Ureter (tissue), 1 donor: ENCODE results near the gene COPG2. TPM values are rescaled to one million over a fixed set of nuclear protein-coding genes. Genes with fewer than 3 reads are reported as not detected.

Experiments used
- DNase-seq: peaks from one replicate; pipeline ENCODE4 v3.0.0-alpha.2; 2020; ENCODE audit warnings: low spot score
- total RNA-seq: library from RNA; stranded (reverse); gene quantifications from one replicate; pipeline ENCODE4 v1.2.4, GENCODE V29; 2023
- donor health status: DM: yes; HTN: yes; CAD: no.

The COPG2 gene
- total RNA-seq, 1 donor from 2014 or later, result 46.1 TPM

DNA sequence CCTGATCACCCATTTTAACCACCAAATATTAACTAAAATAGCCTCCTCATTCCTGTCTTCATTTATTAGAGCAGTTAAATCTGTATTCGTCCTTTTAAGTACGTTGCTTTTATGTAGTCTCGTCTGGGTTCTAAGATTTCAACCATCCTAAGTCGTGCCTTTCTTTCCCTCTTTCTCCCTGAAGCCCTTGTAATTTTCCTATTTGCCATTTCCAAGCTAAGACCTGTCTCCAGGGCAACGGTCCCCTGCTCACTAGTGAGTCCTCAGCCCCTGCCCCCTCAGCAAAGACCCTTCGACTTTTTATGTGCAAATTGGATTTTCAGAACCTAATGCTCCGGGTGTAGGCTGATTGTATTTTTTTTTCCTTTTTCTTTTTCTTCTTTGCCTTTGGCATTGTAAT is 192.8 kb downstream of the COPG2 start:
- no peak for DNase-seq

DNA sequence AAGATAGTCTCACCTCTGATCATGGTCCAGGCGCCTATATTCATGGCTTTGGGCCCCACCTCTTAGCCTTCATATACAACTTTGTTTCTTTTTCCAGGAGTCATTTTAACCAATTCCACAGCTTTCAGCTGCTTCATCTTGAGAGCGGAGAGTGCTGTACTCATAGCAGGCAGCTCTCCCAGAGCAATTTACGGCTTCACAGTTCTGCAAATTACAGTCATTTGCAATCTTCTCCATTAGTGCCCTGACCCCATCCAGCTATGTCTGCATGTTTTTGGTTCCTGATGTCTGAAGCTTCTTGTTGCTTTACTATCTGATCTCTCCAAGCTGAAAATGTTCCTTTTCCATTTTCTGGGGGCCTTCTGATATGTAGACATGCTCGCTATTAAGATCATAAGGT is 194.7 kb downstream of the COPG2 start:
- no peak for DNase-seq

DNA sequence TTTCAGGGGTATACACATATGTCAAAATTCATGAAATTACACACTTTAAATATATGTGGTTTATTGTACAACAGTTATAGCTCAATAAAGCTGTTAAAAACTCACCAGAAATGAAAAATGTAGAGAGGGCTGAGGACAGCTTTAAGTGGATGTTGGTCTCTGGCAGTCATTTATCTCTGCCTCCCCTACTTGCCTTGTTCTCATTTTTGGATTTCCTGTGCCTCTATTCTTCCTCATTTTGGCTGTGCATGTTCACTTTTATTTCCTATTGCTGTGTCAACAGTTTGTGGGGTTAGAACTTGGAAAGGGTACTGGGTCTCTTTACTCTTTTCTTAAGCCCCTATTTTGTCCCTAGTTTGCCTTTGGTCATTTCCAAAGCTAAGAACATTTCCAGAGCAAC is 195.3 kb downstream of the COPG2 start:
- no peak for DNase-seq

DNA sequence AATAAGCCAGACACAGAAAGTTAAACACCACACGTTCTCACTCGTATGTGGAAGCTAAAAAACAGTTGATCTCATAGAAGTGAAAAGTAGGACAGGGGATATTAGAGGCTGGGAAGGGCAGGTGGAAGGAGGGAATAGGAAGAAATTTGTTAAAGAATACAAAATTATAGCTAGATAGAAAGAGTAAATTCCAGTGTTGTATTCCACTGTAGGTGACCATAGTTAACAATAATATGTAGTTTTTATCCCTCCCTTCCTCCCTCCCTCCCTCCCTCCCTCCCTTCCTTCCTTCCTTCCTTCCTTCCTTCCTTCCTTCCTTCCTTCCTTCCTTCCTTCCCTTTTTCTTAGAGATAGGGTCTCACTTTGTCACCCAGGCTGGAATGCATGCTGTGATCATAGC is 196.6 kb downstream of the COPG2 start:
- no peak for DNase-seq

DNA sequence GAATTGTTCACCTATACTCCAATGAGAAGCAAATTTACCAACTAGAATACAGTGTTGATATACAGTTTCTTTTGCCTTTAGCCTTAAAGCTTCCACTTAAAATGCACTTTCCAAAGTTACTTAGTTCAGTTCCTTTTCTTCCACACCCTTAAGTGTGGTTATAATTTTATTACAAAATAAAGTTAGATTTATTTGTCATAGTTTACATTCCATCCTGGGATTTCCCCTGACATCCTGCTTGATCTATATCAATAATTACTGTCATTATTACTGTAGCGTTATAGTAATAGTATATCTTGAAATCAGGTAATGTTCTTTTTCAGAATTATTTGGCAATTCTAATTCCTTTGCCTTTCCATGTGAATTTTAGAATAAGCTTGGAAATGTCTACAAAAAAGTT is 199.9 kb downstream of the COPG2 start:
- DNase-seq, result no peak

DNA sequence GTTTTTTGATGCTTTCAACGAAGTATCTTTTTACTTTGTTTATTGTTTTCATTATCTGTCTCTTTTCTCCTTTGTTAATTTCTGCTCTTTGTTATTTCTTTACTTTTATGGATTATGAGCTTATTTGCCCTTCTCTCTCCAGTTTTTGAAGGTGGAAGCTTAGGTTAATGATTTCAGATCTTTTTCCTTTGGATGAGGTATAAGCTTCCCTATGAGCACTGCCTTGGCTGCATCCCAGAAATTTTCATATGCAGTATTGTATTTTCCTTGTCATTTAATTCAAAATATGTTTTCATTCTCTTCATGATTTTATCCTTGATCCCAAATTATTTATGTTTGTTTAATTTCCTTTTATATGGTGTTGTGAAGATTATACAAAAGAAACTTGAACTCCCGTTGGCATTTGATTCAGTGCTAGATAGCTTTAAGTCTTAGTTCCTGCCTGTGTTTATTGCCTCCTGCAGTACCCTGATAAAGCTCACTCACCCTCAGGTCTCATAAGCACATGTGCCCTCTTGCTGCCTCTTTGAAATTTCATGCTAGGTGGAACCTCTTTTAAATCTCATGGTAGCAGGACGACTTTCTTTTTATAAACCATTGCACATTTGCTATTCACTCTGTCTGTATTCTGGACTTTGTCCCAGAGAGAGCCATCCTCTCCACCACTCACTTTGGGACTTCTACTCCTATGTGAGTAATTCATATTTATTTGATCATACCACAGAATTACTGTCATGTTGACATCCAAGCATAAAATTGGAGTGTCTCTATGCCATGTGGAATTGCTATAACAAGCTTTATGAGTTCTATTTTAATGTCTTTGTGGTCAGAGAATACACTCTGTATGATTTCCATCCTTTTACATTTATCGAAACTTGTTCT is 204.8 kb downstream of the COPG2 start:
- no peak for DNase-seq

GRCh38 chr7:130461272-130461671 is 207.3 kb downstream of the COPG2 start:
- no peak for DNase-seq

DNA sequence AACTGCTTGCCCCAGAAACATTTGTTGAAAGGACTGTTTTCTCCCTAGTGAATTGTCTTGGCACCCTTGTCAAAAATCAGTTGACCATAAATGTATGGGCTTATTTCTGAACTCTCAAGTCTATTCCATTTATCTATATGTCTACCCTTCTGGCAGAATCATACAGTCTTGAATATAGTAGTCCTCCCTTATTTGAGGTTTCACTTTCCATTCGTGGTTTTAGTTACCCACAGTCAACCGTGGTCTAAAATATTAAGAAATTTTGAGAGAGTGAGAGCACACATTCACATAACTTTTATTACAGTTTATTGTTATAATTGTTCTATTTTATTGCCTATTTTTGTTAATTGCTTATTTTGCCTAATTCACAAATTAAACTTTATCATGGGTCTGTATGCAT is 210.3 kb downstream of the COPG2 start:
- no peak for DNase-seq

Other genes with a start within 250 kb of the COPG2 start
- 16.4 TPM for gene CEP41, start 227.7 kb downstream of the COPG2 start, total RNA-seq
- gene MEST, start 176.7 kb downstream of the COPG2 start, total RNA-seq, result 28.9 TPM
- gene TSGA13, start 17.8 kb upstream of the COPG2 start, total RNA-seq, result not detected
- 0.36 TPM for gene KLF14, start 65.5 kb upstream of the COPG2 start, total RNA-seq